ACC112 (cell line): ENCODE measurements around the gene PRSS57.

Source experiments
- H2AFZ ChIP-seq: fragments of 200-600 bp; sonication (generic); one replicate; pipeline ENCODE4 v1.6.0; 2017; ENCODE audit warnings: antibody characterized with exemption, low read length; ENCODE audit not compliant: unreplicated experiment
- H3K27ac ChIP-seq: fragments of 200-600 bp; sonication (generic); 2 replicates; pipeline ENCODE4 v1.5.1; 2014; ENCODE audit warnings: low read depth, mild to moderate bottlenecking, antibody characterized with exemption, low read length, moderate library complexity
- H3K27me3 ChIP-seq: fragments of 200-600 bp; sonication (generic); 2 replicates; pipeline ENCODE4 v1.6.1; 2014; ENCODE audit warnings: mild to moderate bottlenecking, antibody characterized with exemption, low read length, moderate library complexity, mixed read lengths; ENCODE audit not compliant: insufficient read depth
- H3K36me3 ChIP-seq: fragments of 200-600 bp; sonication (generic); 2 replicates; pipeline ENCODE4 v1.6.1; 2016; ENCODE audit warnings: mild to moderate bottlenecking, antibody characterized with exemption, low read length, moderate library complexity, mixed read lengths; ENCODE audit not compliant: insufficient read depth
- H3K4me1 ChIP-seq: fragments of 200-600 bp; sonication (generic); one replicate; pipeline ENCODE4 v1.6.1; 2016; ENCODE audit warnings: low read length, mixed read lengths; ENCODE audit not compliant: insufficient read depth, unreplicated experiment, control insufficient read depth
- H3K4me3 ChIP-seq: fragments of 200-600 bp; sonication (generic); 2 replicates; pipeline ENCODE4 v1.5.1; 2014; ENCODE audit warnings: mild to moderate bottlenecking, low read depth, low read length
- H3K79me2 ChIP-seq: fragments of 200-600 bp; sonication (generic); one replicate; pipeline ENCODE4 v1.6.0; 2016; ENCODE audit warnings: low read length; ENCODE audit not compliant: control insufficient read depth, unreplicated experiment, insufficient read depth

Gene PRSS57

DNA sequence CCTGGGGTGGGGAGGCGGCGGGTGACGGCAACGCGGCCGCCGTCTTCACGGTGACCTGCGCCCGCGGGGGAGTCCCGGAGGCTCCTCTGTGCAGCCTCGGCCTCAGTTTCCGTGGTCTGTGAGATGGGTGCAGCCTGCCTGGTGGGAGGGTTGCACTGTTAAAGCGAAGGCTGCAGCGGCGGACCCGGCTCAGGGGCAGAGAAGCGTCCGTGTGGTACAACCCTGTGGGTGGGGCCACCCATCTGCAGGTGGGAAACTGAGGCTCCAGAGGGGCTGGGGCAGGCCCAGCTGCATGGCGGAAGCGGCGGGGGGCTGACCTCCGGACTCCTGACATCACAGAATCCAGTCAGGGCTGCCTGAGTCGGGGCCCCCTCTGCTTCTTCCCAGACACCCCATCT lies 55.1 kb downstream of the PRSS57 start:
- Histone ChIP-seq H2AFZ (no peak overlapping the region), H3K4me3 (0 out of 2 replicates have a peak overlapping the region, but pooled peaks have one; percentile 37), H3K36me3 (no peaks in the 10 kb centered on the region), H3K27me3 (no peaks in the 10 kb centered on the region), H3K4me1 (no peaks in the 10 kb centered on the region), H3K27ac (no peak overlapping the region), H3K79me2 (no peaks in the 10 kb centered on the region)

- Histone ChIP-seq H2AFZ (no peak within 1 kb of the TSS), H3K36me3 (no peaks in the 10 kb centered on the region), H3K79me2 (no peaks in the 10 kb centered on the region), H3K4me1 (no peaks in the 10 kb centered on the region), H3K4me3 (peak within 1 kb of the TSS; percentile 40), H3K27ac (no peak within 1 kb of the TSS), H3K27me3 (no peaks in the 10 kb centered on the region)
These were observed 55.7 kb downstream of the PRSS57 start, which contains the start of gene FGF22 for GRCh38 chr19:639253-640160. Gene FGF22 (plus strand): TSS chr19:639879. CDS start chr19:639926, 47 bp downstream.

- Histone ChIP-seq H3K27ac (no peak overlapping the region), H3K27me3 (no peaks in the 10 kb centered on the region), H3K4me1 (no peaks in the 10 kb centered on the region), H3K4me3 (peak overlapping the region; percentile 40), H2AFZ (no peak overlapping the region), H3K79me2 (no peaks in the 10 kb centered on the region), H3K36me3 (no peaks in the 10 kb centered on the region)
These were observed 56.4 kb downstream of the PRSS57 start for GRCh38 chr19:638906-639252.
